ENCODE data around the gene MTR.

The MTR gene

DNA sequence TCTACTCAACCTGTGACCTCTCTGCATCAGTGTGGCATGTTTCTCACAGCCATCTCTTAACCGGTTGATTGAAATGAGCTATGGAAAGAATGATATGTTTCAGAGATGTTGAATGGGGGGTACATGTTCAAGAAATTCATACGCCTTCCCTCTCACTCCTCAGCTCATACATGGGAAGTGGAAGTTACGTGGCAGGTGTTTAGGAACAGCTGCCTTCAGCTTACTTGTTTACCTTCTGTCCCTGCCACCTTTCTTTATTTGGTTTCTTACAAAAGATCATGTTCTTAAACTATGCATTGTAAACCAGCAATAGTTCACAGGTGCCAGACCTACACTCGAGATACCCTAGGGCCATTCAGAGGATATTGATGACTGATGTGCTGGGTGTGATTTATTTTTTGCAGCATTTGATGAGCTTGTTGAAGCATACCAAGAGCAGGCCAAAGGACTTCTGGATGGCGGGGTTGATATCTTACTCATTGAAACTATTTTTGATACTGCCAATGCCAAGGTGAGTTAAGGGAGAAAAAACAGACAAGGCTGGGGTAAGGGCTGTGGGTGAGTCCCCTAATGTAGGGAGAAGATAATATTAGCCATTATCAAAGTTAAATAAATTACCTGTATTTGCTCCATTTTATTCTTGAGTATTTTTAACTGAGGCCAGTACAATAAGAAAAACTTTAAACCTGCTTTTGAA, 17.4 kb downstream of the MTR start:
- no peak for DNase-seq (ENCODE audit: low read depth, low spot score)
- CTCF ChIA-PET: interaction anchor here (1.3 kb wide), 1 partner anchor 10 kb away, joined by 3 read pairs; no protein-coding TSS in a partner anchor
- TF ChIP-seq, protein P1, sequence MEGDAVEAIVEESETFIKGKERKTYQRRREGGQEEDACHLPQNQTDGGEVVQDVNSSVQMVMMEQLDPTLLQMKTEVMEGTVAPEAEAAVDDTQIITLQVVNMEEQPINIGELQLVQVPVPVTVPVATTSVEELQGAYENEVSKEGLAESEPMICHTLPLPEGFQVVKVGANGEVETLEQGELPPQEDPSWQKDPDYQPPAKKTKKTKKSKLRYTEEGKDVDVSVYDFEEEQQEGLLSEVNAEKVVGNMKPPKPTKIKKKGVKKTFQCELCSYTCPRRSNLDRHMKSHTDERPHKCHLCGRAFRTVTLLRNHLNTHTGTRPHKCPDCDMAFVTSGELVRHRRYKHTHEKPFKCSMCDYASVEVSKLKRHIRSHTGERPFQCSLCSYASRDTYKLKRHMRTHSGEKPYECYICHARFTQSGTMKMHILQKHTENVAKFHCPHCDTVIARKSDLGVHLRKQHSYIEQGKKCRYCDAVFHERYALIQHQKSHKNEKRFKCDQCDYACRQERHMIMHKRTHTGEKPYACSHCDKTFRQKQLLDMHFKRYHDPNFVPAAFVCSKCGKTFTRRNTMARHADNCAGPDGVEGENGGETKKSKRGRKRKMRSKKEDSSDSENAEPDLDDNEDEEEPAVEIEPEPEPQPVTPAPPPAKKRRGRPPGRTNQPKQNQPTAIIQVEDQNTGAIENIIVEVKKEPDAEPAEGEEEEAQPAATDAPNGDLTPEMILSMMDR (IDR thresholded peaks at IDR 0.05; ENCODE audit: insufficient read depth, low read length, missing control alignments): no peak
- POLR2A ChIA-PET: interaction anchor here (1.1 kb wide), 1 partner anchor 18 kb away, joined by 3 read pairs; the partner anchor contains the start of gene MTR
- no peak overlapping the region for H3K4me3 ChIP-seq (ENCODE audit: low read depth, low read length)

GRCh38 chr1:236815941-236816340, 20.8 kb downstream of the MTR start:
- H3K4me3 ChIP-seq (ENCODE audit: low read depth, low read length): no peak overlapping the region
- DNase-seq (ENCODE audit: low read depth, low spot score): no peak
- ChIA-PET POLR2A (no interaction called here), CTCF (interaction anchor here (1.6 kb wide), 1 partner anchor 13 kb away, joined by 3 read pairs; no protein-coding TSS in a partner anchor)
- TF ChIP-seq, protein P1 (IDR thresholded peaks at IDR 0.05; ENCODE audit: insufficient read depth, low read length, missing control alignments): no peak

DNA sequence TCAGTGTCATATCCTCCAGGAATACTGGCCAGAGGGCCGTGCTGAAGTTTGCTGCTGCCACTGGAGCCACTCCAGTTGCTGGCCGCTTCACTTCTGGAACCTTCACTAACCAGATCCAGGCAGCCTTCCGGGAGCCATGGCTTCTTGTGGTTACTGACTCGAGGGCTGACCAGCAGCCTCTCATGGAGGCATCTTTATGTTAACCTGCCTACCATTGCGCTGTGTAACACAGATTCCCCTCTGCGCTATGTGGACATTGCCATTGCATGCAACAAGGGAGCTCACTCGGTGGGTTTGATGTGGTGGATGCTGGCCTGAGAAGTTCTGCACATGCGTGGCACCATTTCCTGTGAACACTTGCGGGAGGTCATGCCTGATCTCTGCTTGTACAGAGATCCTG, 24.8 kb downstream of the MTR start:
- ChIA-PET POLR2A (no interaction called here), CTCF (no interaction called here)
- TF ChIP-seq, protein P1 (IDR thresholded peaks at IDR 0.05; ENCODE audit: insufficient read depth, low read length, missing control alignments): no peak
- DNase-seq (ENCODE audit: low read depth, low spot score): no peak
- no peak overlapping the region for H3K4me3 ChIP-seq (ENCODE audit: low read depth, low read length)

- TF ChIP-seq, protein P1 (IDR thresholded peaks at IDR 0.05; ENCODE audit: insufficient read depth, low read length, missing control alignments): no peak
- no peak overlapping the region for H3K4me3 ChIP-seq (ENCODE audit: low read depth, low read length)
- POLR2A ChIA-PET: no interaction called here
- CTCF ChIA-PET: no interaction called here
- no peak for DNase-seq (ENCODE audit: low read depth, low spot score)
Observed at GRCh38 chr1:236821091-236821627, 26.1 kb downstream of the MTR start.

GRCh38 chr1:236823559-236823958, 28.5 kb downstream of the MTR start:
- no peak overlapping the region for H3K4me3 ChIP-seq (ENCODE audit: low read depth, low read length)
- no peak for DNase-seq (ENCODE audit: low read depth, low spot score)
- POLR2A ChIA-PET: no interaction called here
- CTCF ChIA-PET: no interaction called here
- TF ChIP-seq, protein P1 (IDR thresholded peaks at IDR 0.05; ENCODE audit: insufficient read depth, low read length, missing control alignments): no peak

DNA sequence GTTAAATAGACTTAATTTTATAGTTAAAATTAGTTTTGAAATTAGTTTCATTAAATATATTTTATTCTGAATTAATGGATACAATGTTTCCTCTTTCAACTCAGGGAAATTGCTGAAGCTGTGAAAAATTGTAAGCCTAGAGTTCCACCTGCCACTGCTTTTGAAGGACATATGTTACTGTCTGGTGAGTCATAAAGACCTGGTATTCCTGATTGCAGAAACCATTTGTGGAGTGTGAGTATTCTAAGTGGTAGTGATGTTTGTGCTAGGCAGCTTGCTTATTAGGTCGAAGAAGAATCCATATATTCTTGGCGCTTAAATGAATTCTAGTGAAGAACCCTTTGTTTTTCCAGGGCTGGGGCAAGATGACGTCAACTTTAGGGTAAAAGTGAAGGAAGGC, 34.0 kb downstream of the MTR start:
- TF ChIP-seq, protein P1 (IDR thresholded peaks at IDR 0.05; ENCODE audit: insufficient read depth, low read length, missing control alignments): no peak
- DNase-seq (ENCODE audit: low read depth, low spot score): no peak
- no peak overlapping the region for H3K4me3 ChIP-seq (ENCODE audit: low read depth, low read length)
- ChIA-PET POLR2A (no interaction called here), CTCF (interaction anchor here (1.2 kb wide), 1 partner anchor 14 kb away, joined by 3 read pairs; no protein-coding TSS in a partner anchor)
